ENCODE measurements around the gene GFPT1.

The GFPT1 gene

GRCh38 chr2:69287544-69287943 is 99.5 kb downstream of the GFPT1 start:
- no peak for FAIRE-seq

- no peak for FAIRE-seq
Observed at GRCh38 chr2:69285379-69285894, 101.6 kb downstream of the GFPT1 start.

GRCh38 chr2:69280796-69281412 is 106.1 kb downstream of the GFPT1 start:
- no peak for FAIRE-seq

GRCh38 chr2:69279931-69280681 is 106.9 kb downstream of the GFPT1 start:
- FAIRE-seq, result no peak

GRCh38 chr2:69279211-69279610 is 107.8 kb downstream of the GFPT1 start:
- no peak for FAIRE-seq

DNA sequence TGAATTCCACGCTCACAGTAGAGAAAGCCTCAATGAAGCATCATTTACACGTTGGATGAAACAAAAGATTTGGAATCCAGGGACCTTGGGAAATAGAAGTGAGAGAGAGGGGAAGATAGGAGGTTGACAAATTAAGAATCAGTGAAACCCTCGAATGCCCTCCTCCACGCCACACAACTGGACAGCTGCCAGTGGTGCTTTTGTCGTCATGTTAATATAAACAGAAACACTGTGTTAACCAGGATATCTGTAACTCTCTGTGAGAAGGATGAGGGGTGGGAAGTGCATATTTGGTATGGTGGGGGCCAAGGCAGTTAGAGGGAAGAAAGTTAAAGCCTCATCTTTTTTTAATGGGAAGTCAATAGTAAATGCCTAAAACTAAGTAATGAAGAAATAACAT is 108.7 kb downstream of the GFPT1 start:
- FAIRE-seq, result no peak

GRCh38 chr2:69275490-69275889 is 111.5 kb downstream of the GFPT1 start:
- FAIRE-seq, result no peak

DNA sequence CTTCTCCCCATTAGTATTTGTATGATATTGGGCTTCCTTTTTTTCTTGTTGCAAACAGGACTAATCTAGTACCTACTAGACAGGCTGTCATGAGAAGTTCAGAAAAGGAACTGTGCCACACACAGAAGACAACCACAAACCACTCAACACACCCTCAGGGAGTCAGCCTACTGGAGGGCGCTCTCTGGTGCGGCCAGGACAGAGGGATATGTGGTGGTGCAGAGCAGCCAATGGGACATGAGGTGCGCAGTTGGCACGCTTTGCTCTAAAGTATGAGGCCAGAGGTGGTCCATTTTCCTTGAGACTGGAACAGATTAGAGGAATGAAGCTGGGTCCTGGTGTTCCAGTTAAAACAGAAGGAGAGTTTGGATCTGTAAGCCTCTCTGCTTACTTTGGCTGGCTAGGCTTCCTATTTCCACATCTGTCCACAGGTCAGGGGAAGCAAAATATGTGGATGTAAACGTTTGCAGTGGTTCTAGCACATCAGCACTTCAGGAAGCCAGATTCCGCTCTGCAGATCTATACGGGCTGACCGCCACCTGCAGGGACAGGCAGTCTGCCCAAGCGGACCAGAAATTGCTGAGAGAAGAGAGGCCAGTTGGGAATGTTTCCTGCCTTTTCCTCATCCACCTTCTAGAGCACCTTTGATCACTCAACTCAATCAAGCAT is 114.1 kb downstream of the GFPT1 start:
- no peak for FAIRE-seq

DNA sequence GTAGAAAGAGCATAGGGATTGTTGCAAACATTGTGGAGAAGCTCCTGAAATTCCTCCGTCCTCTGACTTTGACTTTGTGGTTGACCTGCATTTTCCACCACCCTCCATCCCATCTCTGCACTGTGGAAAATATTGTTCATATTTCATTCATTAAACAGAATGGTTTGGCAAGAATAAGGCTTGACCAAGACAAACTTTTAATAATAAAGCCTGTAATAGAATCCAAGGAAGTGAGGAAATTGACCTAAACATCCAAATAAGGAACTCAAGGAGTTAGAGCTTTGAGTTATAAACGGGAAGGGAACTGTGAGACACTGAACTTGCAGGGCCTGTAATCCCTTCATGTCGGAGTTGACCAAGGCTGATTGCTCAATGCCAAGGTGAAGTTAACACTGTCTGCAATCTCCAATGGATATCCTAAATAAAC is 115.2 kb downstream of the GFPT1 start:
- no peak for FAIRE-seq
